PC-9 (cell line): Measurements from ENCODE around the gene MAD2L2. TPM values are rescaled to one million over a fixed set of nuclear protein-coding genes. Genes with fewer than 3 reads are reported as not detected.

Source experiments
- BruUV-seq: library from RNA; stranded (reverse); fragments of 400-500 nt; replicated peaks from 2 replicates; lab custom pipeline; 2021; lab: Mats Ljungman, UMichigan
- CTCF ChIA-PET: fragments of 300-600 bp; sonication (Branson Sonifier 250); formaldehyde crosslinking; loops from one replicate; lab custom pipeline; 2022; ENCODE audit warnings: antibody characterized with exemption; lab: Charles Lee
- POLR2A ChIA-PET: fragments of 300-600 bp; sonication (Branson Sonifier 250); formaldehyde crosslinking; loops from one replicate; lab custom pipeline; 2022; ENCODE audit warnings: antibody characterized with exemption; ENCODE audit not compliant: unreplicated experiment; lab: Charles Lee
- DNase-seq, 2 experiments: peaks; one replicate each; pipeline versions ENCODE4 v3.0.0 to v3.0.0-alpha.2; 2015 to 2022; ENCODE audit warnings: mixed read lengths in 1 of 2
- H2AFZ ChIP-seq: fragments of 200-600 bp; sonication (generic); 2 replicates; pipeline ENCODE4 v1.8.1; 2017; ENCODE audit warnings: antibody characterized with exemption
- H3F3A ChIP-seq: fragments of 200-600 bp; sonication (generic); 2 replicates; pipeline ENCODE4 v1.8.1; 2017; ENCODE audit warnings: antibody characterized with exemption, mild to moderate bottlenecking, low read depth; ENCODE audit not compliant: insufficient read depth
- H3K27ac ChIP-seq: fragments of 200-600 bp; sonication (generic); 2 replicates; pipeline ENCODE4 v1.6.1; 2016; ENCODE audit warnings: mixed run types
- H3K27me3 ChIP-seq: fragments of 200-600 bp; sonication (generic); 2 replicates; pipeline ENCODE4 v1.6.1; 2016; ENCODE audit warnings: low read depth, mixed run types; ENCODE audit not compliant: insufficient read depth
- H3K36me3 ChIP-seq: fragments of 200-600 bp; sonication (generic); 2 replicates; pipeline ENCODE4 v1.6.1; 2016; ENCODE audit warnings: low read depth, mixed run types
- H3K4me1 ChIP-seq: fragments of 200-600 bp; sonication (generic); replicated peaks from 2 replicates; pipeline ENCODE4 v1.6.1; 2016; ENCODE audit warnings: mixed run types; ENCODE audit not compliant: insufficient read depth
- H3K4me2 ChIP-seq: fragments of 200-600 bp; sonication (generic); 2 replicates; pipeline ENCODE4 v1.6.1; 2017; ENCODE audit warnings: mixed run types
- H3K4me3 ChIP-seq: fragments of 200-600 bp; sonication (generic); 2 replicates; pipeline ENCODE4 v1.6.1; 2016; ENCODE audit warnings: mixed run types
- H3K79me2 ChIP-seq: fragments of 200-600 bp; sonication (generic); 2 replicates; pipeline ENCODE4 v1.6.1; 2017; ENCODE audit warnings: low read depth, mixed run types
- H3K9me2 ChIP-seq: fragments of 200-600 bp; sonication (generic); 2 replicates; pipeline ENCODE4 v1.8.1; 2017; ENCODE audit warnings: mild to moderate bottlenecking; ENCODE audit not compliant: insufficient read depth
- H3K9me3 ChIP-seq: fragments of 200-600 bp; sonication (generic); 2 replicates; pipeline ENCODE4 v1.8.1; 2016; ENCODE audit warnings: low read depth; ENCODE audit not compliant: insufficient read depth
- H4K20me1 ChIP-seq: fragments of 200-600 bp; sonication (generic); 2 replicates; pipeline ENCODE4 v1.8.1; 2017; ENCODE audit not compliant: insufficient read depth
- EZH2 ChIP-seq: fragments of 200-600 bp; sonication (generic); IDR thresholded peaks from 2 replicates; pipeline ENCODE4 v1.8.0; 2017; ENCODE audit warnings: antibody characterized with exemption, low read depth
- intact Hi-C: fragments of 100-400 bp; cut with micrococcal nuclease; formaldehyde crosslinking; loops from one replicate; pipeline ENCODE4 v1.10.0; 2022; ENCODE audit not compliant: unreplicated experiment
- total RNA-seq: library from RNA; stranded (reverse); gene quantifications from 2 replicates; pipeline ENCODE4 v1.2.3, GENCODE V29; 2021
- TF ChIP-seq, protein P1 (sequence below): fragments of 200-600 bp; sonication (generic); conservative IDR thresholded peaks from 2 replicates; pipeline ENCODE4 v1.6.1; 2017; ENCODE audit warnings: mixed run types, antibody characterized with exemption, mild to moderate bottlenecking, moderate library complexity

The MAD2L2 gene
- total RNA-seq, 1 experiment from 2014 or later, result 52.9 TPM

GRCh38 chr1:11676386-11677103, 4.4 kb downstream of the MAD2L2 start:
- no peak overlapping the region for H3K4me3 ChIP-seq
- DNase-seq, result no peak
- H3K27ac ChIP-seq, result no peak overlapping the region
- no peaks in the 10 kb centered on the region for H3K9me2 ChIP-seq
- H3K9me3 ChIP-seq, result no peaks in the 10 kb centered on the region
- no peaks in the 10 kb centered on the region for H3K27me3 ChIP-seq
- ChIA-PET POLR2A (no interaction called here), CTCF (no interaction called here)
- no peaks in the 10 kb centered on the region for H3K4me1 ChIP-seq
- H3F3A ChIP-seq, result no peaks in the 10 kb centered on the region
- no peak for TF ChIP-seq EZH2
- no peaks in the 10 kb centered on the region for H3K36me3 ChIP-seq
- intact Hi-C loops, result no loop called here
- H3K79me2 ChIP-seq, result no peaks in the 10 kb centered on the region
- no peak overlapping the region for H3K4me2 ChIP-seq
- H2AFZ ChIP-seq, result no peak overlapping the region
- no TSS peak for BruUV-seq
- no peaks in the 10 kb centered on the region for H4K20me1 ChIP-seq

- POLR2A ChIA-PET, result no interaction called here
- Histone ChIP-seq H3K4me3 (no peak overlapping the region), H3K27ac (no peak overlapping the region), H3K9me2 (no peaks in the 10 kb centered on the region), H3K36me3 (no peaks in the 10 kb centered on the region), H3K4me1 (no peaks in the 10 kb centered on the region), H3K9me3 (no peaks in the 10 kb centered on the region), H3K79me2 (no peaks in the 10 kb centered on the region), H3F3A (no peaks in the 10 kb centered on the region), H3K27me3 (no peaks in the 10 kb centered on the region), H3K4me2 (no peak overlapping the region), H2AFZ (no peak overlapping the region), H4K20me1 (no peaks in the 10 kb centered on the region)
- TF ChIP-seq EZH2, result no peak
- TF ChIP-seq, protein P1, sequence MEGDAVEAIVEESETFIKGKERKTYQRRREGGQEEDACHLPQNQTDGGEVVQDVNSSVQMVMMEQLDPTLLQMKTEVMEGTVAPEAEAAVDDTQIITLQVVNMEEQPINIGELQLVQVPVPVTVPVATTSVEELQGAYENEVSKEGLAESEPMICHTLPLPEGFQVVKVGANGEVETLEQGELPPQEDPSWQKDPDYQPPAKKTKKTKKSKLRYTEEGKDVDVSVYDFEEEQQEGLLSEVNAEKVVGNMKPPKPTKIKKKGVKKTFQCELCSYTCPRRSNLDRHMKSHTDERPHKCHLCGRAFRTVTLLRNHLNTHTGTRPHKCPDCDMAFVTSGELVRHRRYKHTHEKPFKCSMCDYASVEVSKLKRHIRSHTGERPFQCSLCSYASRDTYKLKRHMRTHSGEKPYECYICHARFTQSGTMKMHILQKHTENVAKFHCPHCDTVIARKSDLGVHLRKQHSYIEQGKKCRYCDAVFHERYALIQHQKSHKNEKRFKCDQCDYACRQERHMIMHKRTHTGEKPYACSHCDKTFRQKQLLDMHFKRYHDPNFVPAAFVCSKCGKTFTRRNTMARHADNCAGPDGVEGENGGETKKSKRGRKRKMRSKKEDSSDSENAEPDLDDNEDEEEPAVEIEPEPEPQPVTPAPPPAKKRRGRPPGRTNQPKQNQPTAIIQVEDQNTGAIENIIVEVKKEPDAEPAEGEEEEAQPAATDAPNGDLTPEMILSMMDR, result no peak
- intact Hi-C loops, result no loop called here
- no TSS peak for BruUV-seq
- no peak for DNase-seq
- CTCF ChIA-PET, result no interaction called here
These were observed 5.6 kb downstream of the MAD2L2 start for GRCh38 chr1:11675325-11675724.

DNA sequence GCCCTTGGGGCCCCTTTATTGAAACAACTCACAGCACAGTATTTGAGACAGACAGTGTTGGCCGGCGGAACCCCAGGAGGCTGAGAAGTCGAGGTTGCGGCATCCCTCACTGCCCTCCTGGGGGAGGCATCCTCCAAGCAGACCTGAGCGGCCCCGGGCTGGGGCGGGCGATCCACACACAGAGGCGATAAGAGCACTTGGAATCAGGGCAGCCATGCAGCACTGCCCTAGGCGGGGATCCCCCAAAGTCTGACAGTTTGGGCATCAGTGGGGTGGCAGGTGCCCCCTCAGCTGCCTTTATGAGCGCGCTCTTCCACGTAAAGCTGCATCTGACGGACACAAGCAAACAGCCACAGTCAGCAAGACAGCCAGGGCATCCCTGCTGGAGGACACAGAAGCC, 6.5 kb downstream of the MAD2L2 start:
- Histone ChIP-seq H3K9me3 (no peaks in the 10 kb centered on the region), H3K4me1 (no peaks in the 10 kb centered on the region), H3K9me2 (no peaks in the 10 kb centered on the region), H2AFZ (no peak overlapping the region), H4K20me1 (no peaks in the 10 kb centered on the region), H3F3A (no peaks in the 10 kb centered on the region), H3K36me3 (no peaks in the 10 kb centered on the region), H3K79me2 (no peaks in the 10 kb centered on the region), H3K4me3 (no peak overlapping the region), H3K27ac (no peak overlapping the region), H3K27me3 (no peaks in the 10 kb centered on the region), H3K4me2 (no peak overlapping the region)
- TF ChIP-seq, protein P1, result no peak
- no peak for TF ChIP-seq EZH2
- intact Hi-C loops, result no loop called here
- no TSS peak for BruUV-seq
- CTCF ChIA-PET, result interaction anchor here (0.6 kb wide), 1 partner anchor 21 kb away, joined by 3 read pairs; no protein-coding TSS in a partner anchor
- no peak for DNase-seq
- POLR2A ChIA-PET, result no interaction called here
